ENCODE measurements around the gene GOLGA3. TPM values are rescaled to one million over a fixed set of nuclear protein-coding genes. Genes with fewer than 3 reads are reported as not detected.

GOLGA3 gene
- polyA plus RNA-seq, 1 donor (not counting 4 experiments of a cell fraction or from before 2014, with no cell fraction given): 11.0 TPM

- TF ChIP-seq, protein P1, sequence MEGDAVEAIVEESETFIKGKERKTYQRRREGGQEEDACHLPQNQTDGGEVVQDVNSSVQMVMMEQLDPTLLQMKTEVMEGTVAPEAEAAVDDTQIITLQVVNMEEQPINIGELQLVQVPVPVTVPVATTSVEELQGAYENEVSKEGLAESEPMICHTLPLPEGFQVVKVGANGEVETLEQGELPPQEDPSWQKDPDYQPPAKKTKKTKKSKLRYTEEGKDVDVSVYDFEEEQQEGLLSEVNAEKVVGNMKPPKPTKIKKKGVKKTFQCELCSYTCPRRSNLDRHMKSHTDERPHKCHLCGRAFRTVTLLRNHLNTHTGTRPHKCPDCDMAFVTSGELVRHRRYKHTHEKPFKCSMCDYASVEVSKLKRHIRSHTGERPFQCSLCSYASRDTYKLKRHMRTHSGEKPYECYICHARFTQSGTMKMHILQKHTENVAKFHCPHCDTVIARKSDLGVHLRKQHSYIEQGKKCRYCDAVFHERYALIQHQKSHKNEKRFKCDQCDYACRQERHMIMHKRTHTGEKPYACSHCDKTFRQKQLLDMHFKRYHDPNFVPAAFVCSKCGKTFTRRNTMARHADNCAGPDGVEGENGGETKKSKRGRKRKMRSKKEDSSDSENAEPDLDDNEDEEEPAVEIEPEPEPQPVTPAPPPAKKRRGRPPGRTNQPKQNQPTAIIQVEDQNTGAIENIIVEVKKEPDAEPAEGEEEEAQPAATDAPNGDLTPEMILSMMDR (optimal IDR thresholded peaks at IDR 0.05 in 1 of 3, IDR thresholded peaks at IDR 0.05 in 1 of 3, conservative IDR thresholded peaks at IDR 0.05 in 1 of 3; ENCODE audit: extremely low read depth in 1 of 3, insufficient read depth in 2 of 3, low read length in 3 of 3): no peak
- TF ChIP-seq EZH2 (IDR thresholded peaks at IDR 0.05; ENCODE audit: low read length): no peak
- DNase-seq (ENCODE audit: low read depth, low spot score): no peak
- Histone ChIP-seq H3K4me1 (ENCODE audit: control insufficient read depth, extremely low read depth, insufficient read depth, low read length) (no peaks in the 10 kb centered on the region), H4K20me1 (ENCODE audit: control insufficient read depth, extremely low read depth, insufficient read depth, low read length) (peaks cover 39% of the 10 kb centered on the region), H3K36me3 (ENCODE audit: control insufficient read depth in 2 of 2, extremely low read depth in 1 of 2, insufficient read depth in 2 of 2, low read length in 2 of 2) (peaks cover 58 to 60% of the 10 kb centered on the region in 2 experiments), H3K9ac (ENCODE audit: control insufficient read depth, extremely low read depth, insufficient read depth, low read length) (no peak overlapping the region), H3K27me3 (ENCODE audit: control insufficient read depth, extremely low read depth, insufficient read depth, low read length) (no peaks in the 10 kb centered on the region), H3K27ac (ENCODE audit: control insufficient read depth, insufficient read depth, low read length) (no peak overlapping the region), H3K9me1 (ENCODE audit: control insufficient read depth, extremely low read depth, insufficient read depth, low read length) (no peaks in the 10 kb centered on the region), H3K9me3 (ENCODE audit: control insufficient read depth, low read depth, low read length) (no peaks in the 10 kb centered on the region), H3K4me3 (ENCODE audit: control insufficient read depth in 2 of 3, extremely low read depth in 1 of 3, insufficient read depth in 2 of 3, low read depth in 1 of 3, low read length in 3 of 3) (no peak overlapping the region), H3K4me2 (ENCODE audit: control insufficient read depth, extremely low read depth, insufficient read depth, low read depth, low read length) (no peak overlapping the region), H3K79me2 (ENCODE audit: control insufficient read depth, insufficient read depth, low read length) (peaks cover 67% of the 10 kb centered on the region), H2AFZ (ENCODE audit: control insufficient read depth, low read length) (no peak overlapping the region)
- FAIRE-seq: no peak
- dilution Hi-C loops (cut with MboI; ENCODE audit: extremely low pct_ligation_motif_present, low sequenced_read_pairs): no loop called here
These were observed 87.0 kb downstream of the GOLGA3 start for GRCh38 chr12:132741620-132742019.

DNA sequence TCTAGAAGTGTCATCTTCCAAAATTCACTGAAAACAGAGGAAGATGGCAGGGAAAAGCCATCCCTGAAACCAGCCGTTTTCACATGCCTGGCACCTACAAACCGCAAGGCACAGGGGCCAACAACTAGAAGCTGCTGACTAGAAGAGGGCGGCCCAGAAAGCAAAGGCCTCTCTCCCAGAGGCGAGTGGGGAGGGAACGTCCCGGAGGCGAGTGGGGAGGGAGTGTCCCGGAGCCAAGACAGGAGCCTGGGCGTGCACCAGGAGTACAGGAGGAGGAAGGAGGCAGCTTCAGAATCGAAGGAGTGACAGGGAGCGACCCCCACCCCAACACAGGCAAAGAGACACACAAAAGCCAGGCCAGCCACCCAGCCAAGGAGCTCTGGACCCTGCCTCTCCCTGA, 88.0 kb downstream of the GOLGA3 start:
- Histone ChIP-seq H3K4me2 (ENCODE audit: control insufficient read depth, extremely low read depth, insufficient read depth, low read depth, low read length) (no peak overlapping the region), H3K9me1 (ENCODE audit: control insufficient read depth, extremely low read depth, insufficient read depth, low read length) (no peaks in the 10 kb centered on the region), H3K9ac (ENCODE audit: control insufficient read depth, extremely low read depth, insufficient read depth, low read length) (no peak overlapping the region), H3K4me3 (ENCODE audit: control insufficient read depth in 2 of 3, extremely low read depth in 1 of 3, insufficient read depth in 2 of 3, low read depth in 1 of 3, low read length in 3 of 3) (no peak overlapping the region), H4K20me1 (ENCODE audit: control insufficient read depth, extremely low read depth, insufficient read depth, low read length) (peaks cover 38% of the 10 kb centered on the region), H3K27me3 (ENCODE audit: control insufficient read depth, extremely low read depth, insufficient read depth, low read length) (no peaks in the 10 kb centered on the region), H3K27ac (ENCODE audit: control insufficient read depth, insufficient read depth, low read length) (no peak overlapping the region), H3K79me2 (ENCODE audit: control insufficient read depth, insufficient read depth, low read length) (peaks cover 65% of the 10 kb centered on the region), H3K4me1 (ENCODE audit: control insufficient read depth, extremely low read depth, insufficient read depth, low read length) (no peaks in the 10 kb centered on the region), H3K9me3 (ENCODE audit: control insufficient read depth, low read depth, low read length) (no peaks in the 10 kb centered on the region), H2AFZ (ENCODE audit: control insufficient read depth, low read length) (no peak overlapping the region), H3K36me3 (ENCODE audit: control insufficient read depth in 2 of 2, extremely low read depth in 1 of 2, insufficient read depth in 2 of 2, low read length in 2 of 2) (peaks cover 62% of the 10 kb centered on the region in 2 experiments)
- no peak for TF ChIP-seq EZH2 (IDR thresholded peaks at IDR 0.05; ENCODE audit: low read length)
- TF ChIP-seq, protein P1 (optimal IDR thresholded peaks at IDR 0.05 in 1 of 3, IDR thresholded peaks at IDR 0.05 in 1 of 3, conservative IDR thresholded peaks at IDR 0.05 in 1 of 3; ENCODE audit: extremely low read depth in 1 of 3, insufficient read depth in 2 of 3, low read length in 3 of 3): no peak
- dilution Hi-C loops (cut with MboI; ENCODE audit: extremely low pct_ligation_motif_present, low sequenced_read_pairs): no loop called here
- DNase-seq (ENCODE audit: low read depth, low spot score) (no peak), FAIRE-seq (no peak)

Measured in keratinocyte (primary cell).